ENCODE data around the gene FAU. TPM values are rescaled to one million over a fixed set of nuclear protein-coding genes. Genes with fewer than 3 reads are reported as not detected.

FAU gene
- total and polyA plus RNA-seq, 9 of the 15 experiments (the other 6 are each of a cell fraction or from before 2014, with no cell fraction given), result 433 to 1,827 (median 942) TPM

DNA sequence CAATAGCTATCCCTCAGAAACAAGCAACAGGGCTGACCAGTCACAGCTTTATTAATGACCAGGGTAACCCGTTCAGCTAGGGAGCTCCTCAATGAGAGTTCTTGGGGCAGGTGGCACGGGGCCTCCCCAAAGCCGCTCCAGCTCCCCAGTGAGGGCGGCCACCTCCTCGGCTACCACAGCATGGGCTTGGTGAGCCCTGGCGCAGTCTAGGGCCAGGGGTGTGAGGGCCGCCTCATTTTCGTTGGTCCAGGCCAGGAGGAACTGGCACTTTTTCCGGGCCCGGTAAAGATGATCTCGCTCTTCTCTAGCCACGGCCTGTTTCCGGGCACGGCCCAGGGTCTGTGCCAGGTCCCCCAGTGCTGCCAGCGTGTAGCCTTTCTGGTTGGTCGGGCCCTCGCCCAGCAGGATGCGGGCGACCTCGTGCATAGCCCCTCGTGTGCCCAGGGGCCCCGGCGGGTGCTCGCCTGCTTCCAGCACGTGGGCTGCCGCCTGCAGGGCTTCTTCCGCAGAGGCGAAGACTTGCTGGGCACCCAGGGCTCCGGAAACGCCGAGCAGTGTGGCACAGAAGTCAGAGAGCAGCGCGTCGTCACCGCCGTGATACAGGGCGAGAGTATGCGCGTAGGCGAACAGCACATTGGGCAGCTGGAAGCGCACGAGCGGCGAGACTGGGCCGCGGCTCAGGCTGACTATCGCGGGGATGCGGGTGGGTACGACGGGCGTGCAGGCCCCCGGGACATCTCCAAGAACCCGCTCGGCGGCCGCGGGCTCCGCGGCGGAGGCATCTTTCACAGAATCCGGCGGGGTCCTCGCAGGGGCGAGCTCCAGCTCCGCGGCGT lies 5.3 kb downstream of the FAU start (continued):
- TF ChIP-seq KLF1 (tag; IDR thresholded peaks at IDR 0.05), result no peak
- no peak for TF ChIP-seq RBM15 (IDR thresholded peaks at IDR 0.05; ENCODE audit: insufficient read depth, low read length)
- TF ChIP-seq HMG20B (CRISPR knock-in tag; IDR thresholded peaks at IDR 0.05), result 0 out of 2 replicates have a peak, but pooled peaks have one; percentile 33
- no peak for TF ChIP-seq CREB1 (IDR thresholded peaks at IDR 0.05)
- TF ChIP-seq CREB1 (CRISPR knock-in tag; IDR thresholded peaks at IDR 0.05), result peak; percentile 56; the same call in 1 of the 2 replicates
- no peak for TF ChIP-seq SMARCE1 (IDR thresholded peaks at IDR 0.05)
- no peak for TF ChIP-seq IRF2 (CRISPR knock-in tag; IDR thresholded peaks at IDR 0.05)
- no peak for TF ChIP-seq RNF2 (IDR thresholded peaks at IDR 0.05)
- TF ChIP-seq, protein P1, sequence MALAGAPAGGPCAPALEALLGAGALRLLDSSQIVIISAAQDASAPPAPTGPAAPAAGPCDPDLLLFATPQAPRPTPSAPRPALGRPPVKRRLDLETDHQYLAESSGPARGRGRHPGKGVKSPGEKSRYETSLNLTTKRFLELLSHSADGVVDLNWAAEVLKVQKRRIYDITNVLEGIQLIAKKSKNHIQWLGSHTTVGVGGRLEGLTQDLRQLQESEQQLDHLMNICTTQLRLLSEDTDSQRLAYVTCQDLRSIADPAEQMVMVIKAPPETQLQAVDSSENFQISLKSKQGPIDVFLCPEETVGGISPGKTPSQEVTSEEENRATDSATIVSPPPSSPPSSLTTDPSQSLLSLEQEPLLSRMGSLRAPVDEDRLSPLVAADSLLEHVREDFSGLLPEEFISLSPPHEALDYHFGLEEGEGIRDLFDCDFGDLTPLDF (CRISPR knock-in tag; IDR thresholded peaks at IDR 0.05), result peak; percentile 3; the same call in 1 of the 2 replicates
- no peak for TF ChIP-seq ETV1 (tag; conservative IDR thresholded peaks at IDR 0.05; ENCODE audit: low read depth)
- no peak for TF ChIP-seq E2F3 (CRISPR knock-in tag; IDR thresholded peaks at IDR 0.05)
- TF ChIP-seq, protein P2, sequence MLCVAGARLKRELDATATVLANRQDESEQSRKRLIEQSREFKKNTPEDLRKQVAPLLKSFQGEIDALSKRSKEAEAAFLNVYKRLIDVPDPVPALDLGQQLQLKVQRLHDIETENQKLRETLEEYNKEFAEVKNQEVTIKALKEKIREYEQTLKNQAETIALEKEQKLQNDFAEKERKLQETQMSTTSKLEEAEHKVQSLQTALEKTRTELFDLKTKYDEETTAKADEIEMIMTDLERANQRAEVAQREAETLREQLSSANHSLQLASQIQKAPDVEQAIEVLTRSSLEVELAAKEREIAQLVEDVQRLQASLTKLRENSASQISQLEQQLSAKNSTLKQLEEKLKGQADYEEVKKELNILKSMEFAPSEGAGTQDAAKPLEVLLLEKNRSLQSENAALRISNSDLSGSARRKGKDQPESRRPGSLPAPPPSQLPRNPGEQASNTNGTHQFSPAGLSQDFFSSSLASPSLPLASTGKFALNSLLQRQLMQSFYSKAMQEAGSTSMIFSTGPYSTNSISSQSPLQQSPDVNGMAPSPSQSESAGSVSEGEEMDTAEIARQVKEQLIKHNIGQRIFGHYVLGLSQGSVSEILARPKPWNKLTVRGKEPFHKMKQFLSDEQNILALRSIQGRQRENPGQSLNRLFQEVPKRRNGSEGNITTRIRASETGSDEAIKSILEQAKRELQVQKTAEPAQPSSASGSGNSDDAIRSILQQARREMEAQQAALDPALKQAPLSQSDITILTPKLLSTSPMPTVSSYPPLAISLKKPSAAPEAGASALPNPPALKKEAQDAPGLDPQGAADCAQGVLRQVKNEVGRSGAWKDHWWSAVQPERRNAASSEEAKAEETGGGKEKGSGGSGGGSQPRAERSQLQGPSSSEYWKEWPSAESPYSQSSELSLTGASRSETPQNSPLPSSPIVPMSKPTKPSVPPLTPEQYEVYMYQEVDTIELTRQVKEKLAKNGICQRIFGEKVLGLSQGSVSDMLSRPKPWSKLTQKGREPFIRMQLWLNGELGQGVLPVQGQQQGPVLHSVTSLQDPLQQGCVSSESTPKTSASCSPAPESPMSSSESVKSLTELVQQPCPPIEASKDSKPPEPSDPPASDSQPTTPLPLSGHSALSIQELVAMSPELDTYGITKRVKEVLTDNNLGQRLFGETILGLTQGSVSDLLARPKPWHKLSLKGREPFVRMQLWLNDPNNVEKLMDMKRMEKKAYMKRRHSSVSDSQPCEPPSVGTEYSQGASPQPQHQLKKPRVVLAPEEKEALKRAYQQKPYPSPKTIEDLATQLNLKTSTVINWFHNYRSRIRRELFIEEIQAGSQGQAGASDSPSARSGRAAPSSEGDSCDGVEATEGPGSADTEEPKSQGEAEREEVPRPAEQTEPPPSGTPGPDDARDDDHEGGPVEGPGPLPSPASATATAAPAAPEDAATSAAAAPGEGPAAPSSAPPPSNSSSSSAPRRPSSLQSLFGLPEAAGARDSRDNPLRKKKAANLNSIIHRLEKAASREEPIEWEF (CRISPR knock-in tag; IDR thresholded peaks at IDR 0.05), result no peak
